ENCODE measurements around the gene IGLL1. TPM values are rescaled to one million over a fixed set of nuclear protein-coding genes. Genes with fewer than 3 reads are reported as not detected.
"Not testable (repeated sequence)": the region's sequence is repeated elsewhere in the genome, so short reads cannot be mapped to it uniquely, and the experiment has no call there.

Gene IGLL1
- total RNA-seq, 1 donor from 2014 or later: 0.21 TPM

GRCh38 chr22:23580576-23581259 lies 628 bp upstream of the IGLL1 start:
- Mint-ChIP-seq H3K36me3 (ENCODE audit: low read depth) (no peaks in the 10 kb centered on the region), H3K27ac (peak overlapping the region; percentile 28), H3K4me1 (ENCODE audit: low read depth) (peaks cover 15% of the 10 kb centered on the region), H3K27me3 (ENCODE audit: low read depth) (peaks cover 8% of the 10 kb centered on the region), H3K4me3 (ENCODE audit: low read depth) (peak overlapping the region; percentile 5), H3K9me3 (no peaks in the 10 kb centered on the region)
- no peak for DNase-seq (ENCODE audit: low spot score)
- intact Hi-C loops (cut with micrococcal nuclease): no loop called here

DNA sequence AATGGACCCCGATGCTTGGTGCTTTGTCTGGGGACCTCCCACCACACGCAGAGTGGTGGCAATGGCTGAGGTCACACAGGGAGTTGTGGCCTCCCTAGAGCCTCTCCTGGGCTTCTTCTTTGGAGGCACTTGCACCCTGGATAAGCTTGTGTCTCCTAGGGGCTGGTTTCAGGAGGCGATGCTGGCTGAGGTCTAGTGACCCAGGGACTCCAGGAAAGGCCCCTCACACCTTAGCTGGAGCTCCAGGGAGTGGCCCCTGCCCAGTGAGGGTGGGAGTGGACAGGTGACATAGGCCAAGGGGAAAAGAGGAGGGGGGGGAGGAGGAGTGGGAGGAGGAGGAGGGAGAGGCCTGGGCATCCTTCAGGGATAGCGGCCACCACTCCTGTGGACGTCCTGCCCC lies 810 bp downstream of the IGLL1 start:
- DNase-seq (ENCODE audit: low spot score): no peak
- Mint-ChIP-seq H3K9me3 (no peaks in the 10 kb centered on the region), H3K27ac (no peak overlapping the region), H3K27me3 (ENCODE audit: low read depth) (peaks cover 5% of the 10 kb centered on the region), H3K36me3 (ENCODE audit: low read depth) (no peaks in the 10 kb centered on the region), H3K4me1 (ENCODE audit: low read depth) (peaks cover 15% of the 10 kb centered on the region), H3K4me3 (ENCODE audit: low read depth) (no peak overlapping the region)
- intact Hi-C loops (cut with micrococcal nuclease): no loop called here

GRCh38 chr22:23578306-23578705 lies 1.8 kb downstream of the IGLL1 start:
- Mint-ChIP-seq H3K9me3 (no peaks in the 10 kb centered on the region), H3K27ac (no peak overlapping the region), H3K27me3 (ENCODE audit: low read depth) (peaks cover 4% of the 10 kb centered on the region), H3K4me1 (ENCODE audit: low read depth) (peaks cover 15% of the 10 kb centered on the region), H3K4me3 (ENCODE audit: low read depth) (no peak overlapping the region), H3K36me3 (ENCODE audit: low read depth) (no peaks in the 10 kb centered on the region)
- DNase-seq (ENCODE audit: low spot score): no peak
- intact Hi-C loops (cut with micrococcal nuclease): no loop called here

GRCh38 chr22:23576681-23577080 lies 3.4 kb downstream of the IGLL1 start:
- no peak for DNase-seq (ENCODE audit: low spot score)
- H3K36me3 Mint-ChIP-seq (ENCODE audit: low read depth): no peaks in the 10 kb centered on the region
- no peaks in the 10 kb centered on the region for H3K9me3 Mint-ChIP-seq
- H3K4me3 Mint-ChIP-seq (ENCODE audit: low read depth): no peak overlapping the region
- H3K27me3 Mint-ChIP-seq (ENCODE audit: low read depth): peaks cover 4% of the 10 kb centered on the region
- intact Hi-C loops (cut with micrococcal nuclease): no loop called here
- H3K27ac Mint-ChIP-seq: no peak overlapping the region
- H3K4me1 Mint-ChIP-seq (ENCODE audit: low read depth): peaks cover 13% of the 10 kb centered on the region

DNA sequence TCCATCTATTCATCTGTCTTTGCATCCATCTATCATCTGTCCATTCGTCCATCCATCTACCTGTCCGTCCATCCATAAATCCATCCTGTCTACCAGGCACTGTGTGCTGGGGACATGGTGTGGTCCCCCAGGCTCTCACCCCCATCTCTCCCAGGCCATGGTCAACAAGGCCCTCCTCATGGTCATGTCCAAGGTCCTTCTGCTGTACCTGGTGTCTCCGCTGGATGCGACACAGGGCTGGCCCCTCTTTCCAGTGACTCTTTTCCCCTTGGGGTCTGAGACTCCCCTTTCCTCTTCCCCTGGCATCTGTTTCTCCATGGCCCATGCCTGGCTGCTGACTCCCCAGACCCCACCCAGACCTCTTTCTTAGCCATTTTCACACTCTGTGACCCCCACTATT lies 4.5 kb downstream of the IGLL1 start:
- peaks cover 4% of the 10 kb centered on the region for H3K4me1 Mint-ChIP-seq (ENCODE audit: low read depth)
- H3K27me3 Mint-ChIP-seq (ENCODE audit: low read depth): peaks cover 4% of the 10 kb centered on the region
- H3K36me3 Mint-ChIP-seq (ENCODE audit: low read depth): no peaks in the 10 kb centered on the region
- no peak overlapping the region for H3K4me3 Mint-ChIP-seq (ENCODE audit: low read depth)
- H3K27ac Mint-ChIP-seq: no peak overlapping the region
- no peak for DNase-seq (ENCODE audit: low spot score)
- no peaks in the 10 kb centered on the region for H3K9me3 Mint-ChIP-seq
- intact Hi-C loops (cut with micrococcal nuclease): no loop called here

DNA sequence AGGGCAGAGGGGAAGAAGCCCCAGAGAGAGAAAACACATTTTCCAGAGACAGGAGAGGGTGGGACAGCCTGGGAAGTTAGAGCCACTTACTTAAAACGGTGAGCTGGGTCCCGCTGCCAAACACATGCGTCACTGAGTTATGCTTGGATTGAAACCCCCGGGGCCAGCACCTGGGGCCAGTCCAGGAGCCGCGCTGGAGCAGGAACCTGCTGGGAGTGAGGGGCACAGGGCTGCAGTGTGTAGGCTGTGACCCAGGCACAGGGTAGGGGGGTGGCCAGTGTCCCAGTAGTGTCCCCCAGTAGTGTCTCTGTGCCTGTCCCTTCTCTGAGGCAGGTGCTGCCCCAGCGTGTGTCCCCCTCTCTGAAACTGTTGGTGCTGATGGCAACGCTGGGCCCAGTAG lies 5.2 kb downstream of the IGLL1 start:
- intact Hi-C loops (cut with micrococcal nuclease): no loop called here
- Mint-ChIP-seq H3K27ac (no peak overlapping the region), H3K4me1 (ENCODE audit: low read depth) (peaks cover 3% of the 10 kb centered on the region), H3K4me3 (ENCODE audit: low read depth) (no peak overlapping the region), H3K27me3 (ENCODE audit: low read depth) (peaks cover 4% of the 10 kb centered on the region), H3K9me3 (no peaks in the 10 kb centered on the region), H3K36me3 (ENCODE audit: low read depth) (no peaks in the 10 kb centered on the region)
- DNase-seq (ENCODE audit: low spot score): no peak

GRCh38 chr22:23574371-23574811 lies 5.7 kb downstream of the IGLL1 start:
- no peak overlapping the region for H3K4me3 Mint-ChIP-seq (ENCODE audit: low read depth)
- H3K27ac Mint-ChIP-seq: no peak overlapping the region
- intact Hi-C loops (cut with micrococcal nuclease): no loop called here
- H3K9me3 Mint-ChIP-seq: no peaks in the 10 kb centered on the region
- H3K36me3 Mint-ChIP-seq (ENCODE audit: low read depth): no peaks in the 10 kb centered on the region
- H3K4me1 Mint-ChIP-seq (ENCODE audit: low read depth): peaks cover 3% of the 10 kb centered on the region
- DNase-seq (ENCODE audit: low spot score): no peak
- peaks cover 4% of the 10 kb centered on the region for H3K27me3 Mint-ChIP-seq (ENCODE audit: low read depth)

DNA sequence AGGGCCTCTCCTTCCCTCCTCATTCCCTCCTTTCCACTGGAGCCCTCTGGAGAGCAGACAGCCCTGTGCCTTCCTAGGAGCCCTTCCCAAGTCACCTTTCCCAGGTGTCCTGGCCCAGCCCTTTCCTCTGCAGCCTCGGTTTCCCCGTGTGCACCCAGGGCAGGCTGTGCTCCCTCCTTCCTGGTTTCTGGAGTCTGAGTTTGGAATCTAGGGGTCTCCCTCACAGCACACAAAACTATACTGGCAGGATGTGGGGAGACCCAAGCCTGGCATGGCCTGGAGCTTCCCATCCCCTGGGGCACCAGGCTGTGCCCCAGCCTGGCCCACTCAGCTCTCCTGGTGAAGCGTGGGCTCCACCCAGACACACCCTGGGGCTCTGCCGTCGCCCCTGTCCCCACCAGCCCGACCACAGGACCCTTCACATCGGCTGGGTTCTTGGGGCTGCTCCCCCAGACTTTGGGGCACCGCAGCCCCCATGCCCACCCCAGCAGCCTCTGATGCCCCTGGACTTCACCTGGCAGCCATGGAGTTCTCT lies 6.3 kb downstream of the IGLL1 start:
- intact Hi-C loops (cut with micrococcal nuclease); H3K9me3 Mint-ChIP-seq; H3K36me3 Mint-ChIP-seq (ENCODE audit: low read depth); H3K27me3 Mint-ChIP-seq (ENCODE audit: low read depth); H3K27ac Mint-ChIP-seq; DNase-seq (ENCODE audit: low spot score); H3K4me3 Mint-ChIP-seq (ENCODE audit: low read depth); H3K4me1 Mint-ChIP-seq (ENCODE audit: low read depth): not testable (repeated sequence)

DNA sequence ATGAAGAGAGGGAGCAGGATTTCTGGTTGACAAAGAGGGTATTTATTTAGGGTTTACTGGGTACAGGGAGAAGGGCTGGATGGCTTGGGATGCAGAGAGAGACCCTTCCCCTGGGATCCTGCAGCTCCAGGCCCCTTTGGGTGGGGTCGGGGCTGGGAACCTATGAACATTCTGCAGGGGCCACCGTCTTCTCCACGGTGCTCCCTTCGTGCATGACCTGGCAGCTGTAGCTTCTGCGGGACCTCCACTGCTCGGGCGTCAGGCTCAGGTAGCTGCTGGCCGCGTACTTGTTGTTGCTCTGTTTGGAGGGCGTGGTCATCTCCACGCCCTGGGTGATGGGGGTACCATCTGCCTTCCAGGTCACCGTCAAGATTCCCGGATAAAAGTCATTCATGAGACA lies 7.0 kb downstream of the IGLL1 start:
- DNase-seq (ENCODE audit: low spot score); H3K9me3 Mint-ChIP-seq; intact Hi-C loops (cut with micrococcal nuclease); H3K36me3 Mint-ChIP-seq (ENCODE audit: low read depth); H3K27me3 Mint-ChIP-seq (ENCODE audit: low read depth); H3K27ac Mint-ChIP-seq; H3K4me1 Mint-ChIP-seq (ENCODE audit: low read depth); H3K4me3 Mint-ChIP-seq (ENCODE audit: low read depth): not testable (repeated sequence)

DNA sequence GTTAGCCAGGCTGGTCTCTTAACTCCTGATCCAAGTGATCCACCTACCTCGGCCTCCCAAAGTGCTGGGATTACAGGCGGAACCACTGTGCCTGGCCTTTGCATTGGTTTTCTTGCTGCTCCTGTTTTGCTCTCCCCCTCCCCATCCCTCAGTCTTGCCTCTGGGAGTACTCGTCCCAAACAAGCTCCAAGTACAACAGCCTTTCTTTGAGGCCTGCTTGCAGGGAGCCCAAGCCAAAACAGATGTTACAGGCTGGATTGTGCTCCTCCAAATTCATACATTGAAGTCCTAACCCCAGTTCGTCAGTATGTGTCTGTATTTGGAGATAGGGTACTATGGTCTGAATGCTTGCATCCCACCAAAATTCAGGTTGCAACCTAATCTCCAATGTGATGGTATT lies 8.6 kb downstream of the IGLL1 start:
- Mint-ChIP-seq H3K27ac (no peak overlapping the region), H3K27me3 (ENCODE audit: low read depth) (peaks cover 14% of the 10 kb centered on the region), H3K36me3 (ENCODE audit: low read depth) (no peaks in the 10 kb centered on the region), H3K9me3 (no peaks in the 10 kb centered on the region), H3K4me1 (ENCODE audit: low read depth) (no peaks in the 10 kb centered on the region), H3K4me3 (ENCODE audit: low read depth) (no peak overlapping the region)
- DNase-seq (ENCODE audit: low spot score): no peak
- intact Hi-C loops (cut with micrococcal nuclease): no loop called here

- no peak overlapping the region for H3K27ac Mint-ChIP-seq
- intact Hi-C loops (cut with micrococcal nuclease): no loop called here
- H3K36me3 Mint-ChIP-seq (ENCODE audit: low read depth): peaks cover 2% of the 10 kb centered on the region
- peaks cover 2% of the 10 kb centered on the region for H3K4me1 Mint-ChIP-seq (ENCODE audit: low read depth)
- peaks cover 18% of the 10 kb centered on the region for H3K27me3 Mint-ChIP-seq (ENCODE audit: low read depth)
- no peak for DNase-seq (ENCODE audit: low spot score)
- no peaks in the 10 kb centered on the region for H3K9me3 Mint-ChIP-seq
- H3K4me3 Mint-ChIP-seq (ENCODE audit: low read depth): no peak overlapping the region
Observed at GRCh38 chr22:23570681-23571080, 9.4 kb downstream of the IGLL1 start.

- H3K4me1 Mint-ChIP-seq (ENCODE audit: low read depth): peaks cover 4% of the 10 kb centered on the region
- no peak overlapping the region for H3K4me3 Mint-ChIP-seq (ENCODE audit: low read depth)
- no peak for DNase-seq (ENCODE audit: low spot score)
- no peak overlapping the region for H3K27ac Mint-ChIP-seq
- intact Hi-C loops (cut with micrococcal nuclease): no loop called here
- no peaks in the 10 kb centered on the region for H3K9me3 Mint-ChIP-seq
- peaks cover 25% of the 10 kb centered on the region for H3K27me3 Mint-ChIP-seq (ENCODE audit: low read depth)
- H3K36me3 Mint-ChIP-seq (ENCODE audit: low read depth): peaks cover 3% of the 10 kb centered on the region
Observed at GRCh38 chr22:23569716-23570115, 10.4 kb downstream of the IGLL1 start.

- H3K27ac Mint-ChIP-seq: no peak overlapping the region
- H3K27me3 Mint-ChIP-seq (ENCODE audit: low read depth): peaks cover 29% of the 10 kb centered on the region
- intact Hi-C loops (cut with micrococcal nuclease): no loop called here
- no peaks in the 10 kb centered on the region for H3K9me3 Mint-ChIP-seq
- H3K4me1 Mint-ChIP-seq (ENCODE audit: low read depth): peaks cover 4% of the 10 kb centered on the region
- H3K4me3 Mint-ChIP-seq (ENCODE audit: low read depth): no peak overlapping the region
- no peak for DNase-seq (ENCODE audit: low spot score)
- H3K36me3 Mint-ChIP-seq (ENCODE audit: low read depth): peaks cover 3% of the 10 kb centered on the region
Observed at GRCh38 chr22:23569291-23569690, 10.8 kb downstream of the IGLL1 start.
